Mesenchymal stem cell (in vitro differentiated cells and primary cell): ENCODE measurements around the gene SORCS3.

Experiments used
- DNase-seq: peaks from one replicate; pipeline ENCODE4 v3.0.0-alpha.2; 2013
- H2AFZ ChIP-seq: one replicate; pipeline ENCODE4 v1.6.1; 2013; ENCODE audit warnings: low read depth, mild to moderate bottlenecking, control low read depth, inconsistent platforms, low read length, moderate library complexity
- H2AK5ac ChIP-seq: 2 replicates; pipeline ENCODE4 v1.6.1; 2013; ENCODE audit warnings: low read length, moderate library complexity, mild to moderate bottlenecking, inconsistent platforms; ENCODE audit not compliant: severe bottlenecking
- H2BK120ac ChIP-seq: one replicate; pipeline ENCODE4 v1.6.1; 2013; ENCODE audit warnings: low read depth, mild to moderate bottlenecking, inconsistent platforms, low read length, moderate library complexity
- H2BK12ac ChIP-seq, 2 experiments: one replicate each; pipeline ENCODE4 v1.6.1; 2013; ENCODE audit warnings: inconsistent platforms in 2 of 2, low read length in 2 of 2, mild to moderate bottlenecking in 2 of 2, moderate library complexity in 2 of 2, control low read depth in 1 of 2
- H2BK15ac ChIP-seq: one replicate; pipeline ENCODE4 v1.6.1; 2013; ENCODE audit warnings: mild to moderate bottlenecking, low read depth, inconsistent platforms; ENCODE audit not compliant: poor library complexity, severe bottlenecking
- H2BK5ac ChIP-seq: 2 replicates; pipeline ENCODE4 v1.6.1; 2013; ENCODE audit warnings: low read depth, mild to moderate bottlenecking, low read length, control low read depth, inconsistent platforms; ENCODE audit not compliant: poor library complexity, severe bottlenecking
- H3K14ac ChIP-seq, 2 experiments: one replicate each; pipeline ENCODE4 v1.6.1; 2013; ENCODE audit warnings: inconsistent platforms in 2 of 2, low read length in 2 of 2, control low read depth in 1 of 2, mild to moderate bottlenecking in 1 of 2, moderate library complexity in 1 of 2
- H3K18ac ChIP-seq, 2 experiments: one replicate each; pipeline ENCODE4 v1.6.1; 2013; ENCODE audit warnings: inconsistent platforms in 2 of 2, low read length in 2 of 2, control low read depth in 1 of 2, low read depth in 1 of 2, mild to moderate bottlenecking in 1 of 2
- H3K23ac ChIP-seq, 2 experiments: one replicate each; pipeline ENCODE4 v1.6.1; 2013; ENCODE audit warnings: inconsistent platforms in 2 of 2, low read length in 2 of 2, mild to moderate bottlenecking in 2 of 2, moderate library complexity in 2 of 2, control low read depth in 1 of 2
- H3K27ac ChIP-seq: 2 replicates; pipeline ENCODE4 v1.5.1; 2013; ENCODE audit warnings: mild to moderate bottlenecking, moderate library complexity, low read length, control low read depth, inconsistent platforms; ENCODE audit not compliant: poor library complexity, severe bottlenecking
- H3K27me3 ChIP-seq, 2 experiments: 2 replicates each; pipeline versions ENCODE4 v1.6.1 to v1.7.0; 2013; ENCODE audit warnings: low read length in 2 of 2, mild to moderate bottlenecking in 2 of 2, moderate library complexity in 2 of 2, control low read depth in 1 of 2, inconsistent platforms in 1 of 2; ENCODE audit not compliant: control insufficient read depth in 1 of 2, insufficient read depth in 1 of 2
- H3K36me3 ChIP-seq, 2 experiments: 2 replicates each; pipeline versions ENCODE4 v1.6.1 to v1.7.0; 2013; ENCODE audit warnings: low read length in 2 of 2, control low read depth in 1 of 2, inconsistent platforms in 1 of 2, low read depth in 1 of 2, mild to moderate bottlenecking in 1 of 2; ENCODE audit not compliant: insufficient read depth in 2 of 2, control insufficient read depth in 1 of 2
- H3K4ac ChIP-seq, 2 experiments: one replicate each; pipeline ENCODE4 v1.6.1; 2013; ENCODE audit warnings: inconsistent platforms in 2 of 2, low read length in 2 of 2, mild to moderate bottlenecking in 2 of 2, moderate library complexity in 2 of 2, control low read depth in 1 of 2, low read depth in 1 of 2
- H3K4me1 ChIP-seq: 2 replicates; pipeline ENCODE4 v1.6.1; 2013; ENCODE audit warnings: low read depth, low read length, control low read depth; ENCODE audit not compliant: control insufficient read depth, insufficient read depth
- H3K4me2 ChIP-seq: 2 replicates; pipeline ENCODE4 v1.6.1; 2013; ENCODE audit warnings: low read length, mild to moderate bottlenecking, inconsistent platforms; ENCODE audit not compliant: poor library complexity, severe bottlenecking
- H3K4me3 ChIP-seq, 2 experiments: 2 replicates each; pipeline versions ENCODE4 v1.5.1 to v1.7.0; 2013; ENCODE audit warnings: low read length in 2 of 2, mild to moderate bottlenecking in 2 of 2, control low read depth in 1 of 2, low read depth in 1 of 2; ENCODE audit not compliant: insufficient read depth in 1 of 2
- H3K79me1 ChIP-seq: replicated peaks from 2 replicates; pipeline ENCODE4 v1.6.1; 2013; ENCODE audit warnings: mild to moderate bottlenecking, control low read depth, low read length, inconsistent platforms; ENCODE audit not compliant: poor library complexity, severe bottlenecking
- H3K9ac ChIP-seq: 2 replicates; pipeline ENCODE4 v1.7.0; 2013; ENCODE audit warnings: mild to moderate bottlenecking, low read length, moderate library complexity
- H3K9me3 ChIP-seq: 2 replicates; pipeline ENCODE4 v1.7.0; 2013; ENCODE audit warnings: mild to moderate bottlenecking, low read length; ENCODE audit not compliant: control insufficient read depth
- H4K8ac ChIP-seq: one replicate; pipeline ENCODE4 v1.6.1; 2013; ENCODE audit warnings: inconsistent platforms, mild to moderate bottlenecking, low read length, moderate library complexity
- H4K91ac ChIP-seq: one replicate; pipeline ENCODE4 v1.6.1; 2013; ENCODE audit warnings: mild to moderate bottlenecking, low read length, inconsistent platforms
- WGBS: methylation state at CpG from one replicate; pipeline ENCODE4 v1.1.7; 2013; ENCODE audit warnings: mixed read lengths; 5-methylcytosine and 5-hydroxymethylcytosine counted together

The SORCS3 gene

GRCh38 chr10:104920476-104920875, 279.4 kb downstream of the SORCS3 start:
- Histone ChIP-seq H3K27ac (no peak overlapping the region), H2BK5ac (no peak overlapping the region), H3K4me1 (no peaks in the 10 kb centered on the region), H2BK120ac (no peak overlapping the region), H3K4ac (no peak overlapping the region), H3K4me3 (no peak overlapping the region), H3K79me1 (no peaks in the 10 kb centered on the region), H3K9ac (no peak overlapping the region), H4K91ac (no peak overlapping the region), H3K4me2 (no peak overlapping the region), H3K36me3 (no peaks in the 10 kb centered on the region), H3K14ac (no peak overlapping the region), H3K27me3 (peaks cover 0 to 9% of the 10 kb centered on the region in 2 experiments), H4K8ac (no peak overlapping the region), H3K23ac (no peak overlapping the region), H2AK5ac (no peak overlapping the region), H2BK12ac (no peak overlapping the region), H3K18ac (no peak overlapping the region), H3K9me3 (no peaks in the 10 kb centered on the region), H2AFZ (no peak overlapping the region), H2BK15ac (no peak overlapping the region)
- 73% methylated on average over 2 of the region's 2 CpGs for WGBS
- no peak for DNase-seq

DNA sequence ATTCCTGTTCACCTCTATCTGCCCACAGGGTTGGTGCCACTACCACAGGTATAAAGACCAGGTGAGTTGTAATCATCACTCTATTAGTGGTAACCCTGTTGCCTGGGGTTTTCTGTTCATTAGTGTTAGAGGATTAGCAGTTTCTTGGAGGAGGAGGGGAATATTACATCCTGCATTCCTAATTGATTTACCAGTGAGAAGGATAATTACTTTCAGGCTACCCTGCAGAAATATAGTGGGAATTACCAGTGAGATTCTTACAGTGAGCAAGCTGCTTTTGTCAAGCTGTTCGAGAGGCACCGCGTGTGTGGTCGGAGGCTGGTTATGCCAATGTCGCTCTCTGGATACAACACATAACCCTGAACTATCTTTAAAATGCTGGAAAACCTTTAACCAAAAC, 280.7 kb downstream of the SORCS3 start:
- no peak overlapping the region for H2BK15ac ChIP-seq
- no peak overlapping the region for H3K14ac ChIP-seq
- H3K4me1 ChIP-seq, result no peaks in the 10 kb centered on the region
- H2AK5ac ChIP-seq, result no peak overlapping the region
- no peak overlapping the region for H3K4me3 ChIP-seq
- H4K91ac ChIP-seq, result no peak overlapping the region
- no peaks in the 10 kb centered on the region for H3K9me3 ChIP-seq
- no peak overlapping the region for H2BK120ac ChIP-seq
- no peaks in the 10 kb centered on the region for H3K79me1 ChIP-seq
- no peak overlapping the region for H3K4me2 ChIP-seq
- no peak overlapping the region for H3K18ac ChIP-seq
- H3K36me3 ChIP-seq, result no peaks in the 10 kb centered on the region
- H3K4ac ChIP-seq, result no peak overlapping the region
- H4K8ac ChIP-seq, result no peak overlapping the region
- no peak overlapping the region for H3K27ac ChIP-seq
- no peak overlapping the region for H3K23ac ChIP-seq
- no peak overlapping the region for H2BK12ac ChIP-seq
- H3K9ac ChIP-seq, result no peak overlapping the region
- no peak overlapping the region for H2AFZ ChIP-seq
- H3K27me3 ChIP-seq, result peaks cover 0 to 12% of the 10 kb centered on the region in 2 experiments
- WGBS, result 91% methylated on average over 4 of the region's 5 CpGs
- no peak overlapping the region for H2BK5ac ChIP-seq
- no peak for DNase-seq

GRCh38 chr10:104922810-104923209, 281.7 kb downstream of the SORCS3 start:
- Histone ChIP-seq H3K9me3 (no peaks in the 10 kb centered on the region), H3K18ac (no peak overlapping the region), H3K4me1 (no peaks in the 10 kb centered on the region), H2AK5ac (no peak overlapping the region), H2BK5ac (no peak overlapping the region), H3K4ac (no peak overlapping the region), H2BK120ac (no peak overlapping the region), H3K4me3 (no peak overlapping the region), H3K79me1 (no peaks in the 10 kb centered on the region), H3K9ac (no peak overlapping the region), H4K8ac (no peak overlapping the region), H2BK15ac (no peak overlapping the region), H4K91ac (no peak overlapping the region), H2AFZ (no peak overlapping the region), H3K36me3 (no peaks in the 10 kb centered on the region), H3K14ac (no peak overlapping the region), H3K27ac (no peak overlapping the region), H3K23ac (no peak overlapping the region), H2BK12ac (no peak overlapping the region), H3K27me3 (peaks cover 0 to 12% of the 10 kb centered on the region in 2 experiments), H3K4me2 (no peak overlapping the region)
- 74% methylated on average over 3 of the region's 3 CpGs for WGBS
- no peak for DNase-seq

GRCh38 chr10:104923501-104923900, 282.4 kb downstream of the SORCS3 start:
- H3K18ac ChIP-seq, result no peak overlapping the region
- H3K4me3 ChIP-seq, result no peak overlapping the region
- H4K8ac ChIP-seq, result no peak overlapping the region
- H3K4me2 ChIP-seq, result no peak overlapping the region
- H4K91ac ChIP-seq, result no peak overlapping the region
- no peak overlapping the region for H3K14ac ChIP-seq
- H2AK5ac ChIP-seq, result no peak overlapping the region
- no peak overlapping the region for H3K9ac ChIP-seq
- H3K4ac ChIP-seq, result no peak overlapping the region
- no peak overlapping the region for H3K23ac ChIP-seq
- DNase-seq, result no peak
- no peak overlapping the region for H2BK120ac ChIP-seq
- no peaks in the 10 kb centered on the region for H3K36me3 ChIP-seq
- H3K27ac ChIP-seq, result no peak overlapping the region
- no peaks in the 10 kb centered on the region for H3K9me3 ChIP-seq
- H3K4me1 ChIP-seq, result no peaks in the 10 kb centered on the region
- no peaks in the 10 kb centered on the region for H3K79me1 ChIP-seq
- WGBS, result 76% methylated on average over 3 of the region's 3 CpGs
- H2AFZ ChIP-seq, result no peak overlapping the region
- peaks cover 0 to 12% of the 10 kb centered on the region in 2 experiments for H3K27me3 ChIP-seq
- no peak overlapping the region for H2BK15ac ChIP-seq
- no peak overlapping the region for H2BK5ac ChIP-seq
- H2BK12ac ChIP-seq, result no peak overlapping the region
